Esophagus (tissue), 2 donors: ENCODE data around the gene INTS2. TPM values are rescaled to one million over a fixed set of nuclear protein-coding genes. Genes with fewer than 3 reads are reported as not detected.
A peak's percentile ranks its signal among the peaks of the same experiment; 100 is the strongest.
"Not testable (repeated sequence)": the region's sequence is repeated elsewhere in the genome, so short reads cannot be mapped to it uniquely, and the experiment has no call there.

ENCODE experiments used
- H3K27ac ChIP-seq, 2 donors: one replicate each; pipeline ENCODE4 v1.5.1; 2013; ENCODE audit warnings: low read depth in 2 of 2, mild to moderate bottlenecking in 2 of 2, inconsistent platforms in 1 of 2, low read length in 1 of 2, moderate library complexity in 1 of 2
- H3K27me3 ChIP-seq, 2 donors: one replicate each; pipeline ENCODE4 v1.6.1; 2013; ENCODE audit warnings: low read length in 2 of 2, control low read depth in 1 of 2, mild to moderate bottlenecking in 1 of 2; ENCODE audit not compliant: insufficient read depth in 2 of 2, control insufficient read depth in 1 of 2
- H3K36me3 ChIP-seq, 2 donors: one replicate each; pipeline ENCODE4 v1.6.1; 2013; ENCODE audit warnings: low read length in 1 of 2; ENCODE audit not compliant: control insufficient read depth in 2 of 2, insufficient read depth in 2 of 2
- H3K4me1 ChIP-seq, 2 donors: one replicate each; pipeline ENCODE4 v1.6.1; 2013; ENCODE audit warnings: low read length in 1 of 2; ENCODE audit not compliant: control insufficient read depth in 2 of 2, insufficient read depth in 2 of 2
- H3K4me3 ChIP-seq, 2 donors: one replicate each; pipeline ENCODE4 v1.5.1; 2013; ENCODE audit warnings: low read length in 2 of 2, mild to moderate bottlenecking in 2 of 2, low read depth in 1 of 2, moderate library complexity in 1 of 2
- H3K9me3 ChIP-seq, 2 donors: one replicate each; pipeline ENCODE4 v1.6.1; 2013; ENCODE audit warnings: mild to moderate bottlenecking in 2 of 2, low read depth in 1 of 2, low read length in 1 of 2, moderate library complexity in 1 of 2; ENCODE audit not compliant: control insufficient read depth in 2 of 2, insufficient read depth in 1 of 2
- WGBS, 2 donors: extraction: QIAGEN DNeasy Blood & Tissue Kit; methylation state at CpG; one replicate each; pipeline ENCODE4 v1.1.7; 2013; 5-methylcytosine and 5-hydroxymethylcytosine counted together
- polyA plus RNA-seq, 2 donors: library from polyadenylated mRNA; stranded (reverse); fragments of 200-250 nt; gene quantifications; one replicate each; pipeline ENCODE4 v1.2.3, GENCODE V29; 2013
- donor health status: healthy with polysubstance abuse.
- donor health status: Bipolar disorder and iron deficiency.

Gene INTS2
- polyA plus RNA-seq, 2 donors: 2.1 to 2.3 TPM

DNA sequence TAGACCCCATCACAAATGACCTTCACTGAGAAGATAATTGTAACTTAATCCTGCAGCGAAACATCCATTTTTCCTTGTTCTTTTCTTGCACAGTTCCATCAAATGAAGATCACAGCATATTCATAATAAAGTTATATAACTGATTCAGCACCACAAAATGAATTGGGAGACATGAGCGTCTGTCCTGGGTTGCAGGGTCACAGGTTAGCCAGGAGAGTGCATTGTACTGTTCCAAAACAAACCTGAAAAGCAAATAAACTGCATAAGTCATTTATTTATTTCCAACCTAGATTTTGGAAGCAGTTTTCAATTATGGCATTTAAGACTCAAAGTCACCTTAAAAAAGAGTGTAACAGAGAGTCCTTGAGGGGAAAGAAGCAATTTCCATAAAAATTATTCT, 18.6 kb upstream of the INTS2 start:
- H3K4me1 ChIP-seq: no peaks in the 10 kb centered on the region
- H3K9me3 ChIP-seq: no peaks in the 10 kb centered on the region
- no peak overlapping the region for H3K4me3 ChIP-seq
- H3K27me3 ChIP-seq: no peaks in the 10 kb centered on the region
- 75 to 87% methylated on average over 2 of the region's 2 CpGs for WGBS, 2 donors
- H3K36me3 ChIP-seq: peaks cover 7 to 8% of the 10 kb centered on the region in 2 donors
- no peak overlapping the region for H3K27ac ChIP-seq

DNA sequence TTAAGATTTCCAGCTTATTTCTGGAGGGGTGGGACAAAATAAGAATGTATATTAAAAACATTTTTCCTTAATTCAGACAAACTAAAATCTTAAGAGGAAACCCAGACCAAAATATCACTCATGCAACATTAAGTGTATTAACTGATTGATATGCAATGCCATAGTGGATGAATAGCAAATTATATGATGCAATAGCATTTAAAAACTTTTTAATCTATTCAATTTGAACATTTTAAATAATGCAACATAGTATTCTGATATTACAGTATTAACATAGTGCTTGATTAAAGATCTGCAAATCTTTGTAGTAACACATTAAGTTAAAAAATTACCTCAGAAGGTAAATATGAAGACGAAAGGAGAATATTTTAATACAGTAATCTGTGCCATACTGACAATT, 15.3 kb upstream of the INTS2 start:
- 79 to 96% methylated on average over 1 of the region's 1 CpG for WGBS, 2 donors
- H3K36me3 ChIP-seq: peaks cover 0 to 3% of the 10 kb centered on the region in 2 donors
- H3K4me1 ChIP-seq: no peaks in the 10 kb centered on the region

DNA sequence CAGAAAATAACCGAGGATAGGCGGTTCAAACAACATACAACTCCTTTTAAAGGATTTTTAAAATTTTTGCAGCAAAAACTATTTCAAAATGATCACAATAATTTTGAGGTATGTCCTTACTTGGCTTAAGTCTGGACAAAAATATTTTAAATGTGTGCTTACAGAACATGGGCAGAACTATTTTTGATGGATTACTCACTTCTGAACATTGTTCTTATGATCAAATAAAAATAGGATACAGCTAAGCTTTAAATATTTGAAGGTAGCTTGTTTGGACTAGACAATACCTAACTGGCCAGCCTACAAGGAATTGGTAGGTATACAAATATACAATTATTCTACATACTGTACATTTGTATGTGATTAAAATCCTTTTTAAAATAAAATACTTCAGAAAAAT, 14.3 kb upstream of the INTS2 start:
- Histone ChIP-seq H3K36me3 (peaks cover 0 to 3% of the 10 kb centered on the region in 2 donors), H3K27me3 (no peaks in the 10 kb centered on the region), H3K4me1 (no peaks in the 10 kb centered on the region), H3K9me3 (no peaks in the 10 kb centered on the region), H3K27ac (no peak overlapping the region), H3K4me3 (no peak overlapping the region)
- 84 to 89% methylated on average over 2 of the region's 2 CpGs for WGBS, 2 donors

More for the DNA sequence above, 15.3 kb upstream of the INTS2 start:
- Histone ChIP-seq H3K27me3 (no peaks in the 10 kb centered on the region), H3K4me3 (no peak overlapping the region), H3K27ac (no peak overlapping the region), H3K9me3 (no peaks in the 10 kb centered on the region)

DNA sequence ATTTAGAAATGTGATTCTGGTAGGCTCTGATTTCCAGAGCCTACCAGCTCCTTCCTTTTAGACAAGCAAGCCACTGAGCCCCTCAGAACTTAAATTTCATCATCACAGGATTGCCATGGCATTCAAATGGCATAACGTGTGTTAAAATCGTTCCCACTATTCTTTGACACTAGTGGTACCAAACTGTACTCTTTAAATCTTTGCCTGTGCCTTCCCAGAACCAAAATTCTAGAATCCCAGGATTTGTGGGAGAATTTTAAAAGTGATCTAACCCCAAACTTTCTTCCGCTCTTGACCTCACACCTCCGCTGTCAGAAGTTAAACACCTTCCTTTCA, 287 bp upstream of the INTS2 start:
- Histone ChIP-seq H3K4me3 (peak overlapping the region in 1 of 2 donors; percentile 58), H3K36me3 (no peaks in the 10 kb centered on the region), H3K27me3 (no peaks in the 10 kb centered on the region), H3K9me3 (no peaks in the 10 kb centered on the region), H3K27ac (peak overlapping the region; percentile 50 to 57), H3K4me1 (no peaks in the 10 kb centered on the region)
- WGBS, 2 donors: 49 to 52% methylated on average over 4 of the region's 4 CpGs

DNA sequence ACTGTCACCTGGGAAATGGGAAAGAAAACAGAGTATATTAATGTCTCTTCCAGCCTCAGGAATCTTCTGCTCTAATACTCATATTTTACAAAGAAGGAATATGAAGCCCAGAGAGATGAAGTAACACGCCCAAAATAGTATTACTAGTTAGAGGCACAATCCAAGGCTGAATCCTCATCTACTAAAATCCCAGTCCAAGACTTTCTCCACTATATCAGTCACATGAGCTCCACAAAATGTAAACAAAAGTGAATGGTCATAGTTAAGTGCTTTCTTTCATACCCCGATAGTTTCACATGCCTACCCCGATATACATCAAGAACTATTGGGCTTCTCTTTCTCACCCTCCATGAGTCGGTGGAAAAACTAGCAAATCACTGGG, 965 bp downstream of the INTS2 start:
- WGBS, 2 donors: 8 to 9% methylated on average over 4 of the region's 4 CpGs
- Histone ChIP-seq H3K9me3 (no peaks in the 10 kb centered on the region), H3K4me1 (no peaks in the 10 kb centered on the region), H3K27me3 (no peaks in the 10 kb centered on the region), H3K36me3 (no peaks in the 10 kb centered on the region), H3K27ac (peak overlapping the region; percentile 72 to 76), H3K4me3 (peak overlapping the region; percentile 58 to 78)

DNA sequence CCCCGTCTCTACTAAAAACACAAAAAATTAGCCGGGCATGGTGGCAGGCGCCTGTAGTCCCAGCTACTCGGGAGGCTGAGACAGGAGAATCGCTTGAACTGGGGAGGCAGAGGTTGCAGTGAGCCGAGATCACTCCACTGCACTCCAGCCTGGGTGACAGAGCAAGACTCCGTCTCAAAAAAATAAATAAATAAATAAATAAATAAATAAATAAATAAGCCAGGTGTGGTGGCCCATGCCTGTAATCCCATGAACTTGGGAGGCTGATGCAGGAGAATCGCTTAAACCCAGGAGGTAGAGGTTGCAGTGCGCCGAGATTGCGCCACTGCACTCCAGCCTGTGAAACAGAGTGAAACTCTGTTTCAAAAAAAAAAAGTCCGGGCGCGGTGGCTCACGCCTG, 12.6 kb downstream of the INTS2 start:
- not testable (repeated sequence) for H3K27me3 ChIP-seq, H3K9me3 ChIP-seq, H3K4me1 ChIP-seq, H3K36me3 ChIP-seq, H3K27ac ChIP-seq, H3K4me3 ChIP-seq
- 97 to 98% methylated on average over 15 of the region's 15 CpGs for WGBS, 2 donors

DNA sequence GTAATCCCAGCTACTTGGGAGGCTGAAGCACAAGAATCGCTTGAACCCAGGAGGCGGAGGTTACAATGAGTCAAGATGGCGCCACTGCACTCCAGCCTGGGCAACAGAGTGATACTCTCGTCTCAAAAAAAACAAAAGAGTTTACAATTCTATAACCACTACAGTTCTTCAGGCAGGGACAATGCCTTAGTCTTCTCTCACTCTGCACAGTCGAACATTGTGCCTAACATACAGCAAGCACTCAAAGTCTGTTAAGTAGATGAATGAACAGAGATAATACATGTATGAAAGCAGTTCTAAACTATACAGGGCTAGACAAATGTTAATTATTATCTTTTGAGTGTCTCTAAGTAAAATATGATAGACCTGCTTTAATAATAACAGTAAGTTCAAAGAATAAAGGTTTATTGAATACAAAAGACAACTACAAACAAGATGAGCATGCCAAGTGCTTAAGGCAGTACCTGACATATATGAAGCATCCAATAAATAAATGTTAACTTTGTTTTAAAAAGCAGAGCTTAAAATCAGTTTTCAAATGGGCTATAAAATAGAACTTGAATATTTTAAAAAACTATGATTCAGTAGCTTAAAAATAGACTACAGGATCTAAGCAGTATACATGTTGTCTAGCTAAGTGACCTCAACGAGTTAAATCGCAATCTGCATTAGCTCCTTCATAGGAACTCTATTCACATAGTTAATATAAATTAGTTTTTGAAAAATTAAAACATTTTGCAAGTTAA, 19.3 kb downstream of the INTS2 start:
- Histone ChIP-seq H3K9me3 (no peaks in the 10 kb centered on the region), H3K4me1 (no peaks in the 10 kb centered on the region), H3K27me3 (no peaks in the 10 kb centered on the region), H3K27ac (no peak overlapping the region), H3K36me3 (peaks cover 0 to 3% of the 10 kb centered on the region in 2 donors), H3K4me3 (no peak overlapping the region)
- WGBS, 2 donors: 90 to 91% methylated on average over 7 of the region's 7 CpGs

DNA sequence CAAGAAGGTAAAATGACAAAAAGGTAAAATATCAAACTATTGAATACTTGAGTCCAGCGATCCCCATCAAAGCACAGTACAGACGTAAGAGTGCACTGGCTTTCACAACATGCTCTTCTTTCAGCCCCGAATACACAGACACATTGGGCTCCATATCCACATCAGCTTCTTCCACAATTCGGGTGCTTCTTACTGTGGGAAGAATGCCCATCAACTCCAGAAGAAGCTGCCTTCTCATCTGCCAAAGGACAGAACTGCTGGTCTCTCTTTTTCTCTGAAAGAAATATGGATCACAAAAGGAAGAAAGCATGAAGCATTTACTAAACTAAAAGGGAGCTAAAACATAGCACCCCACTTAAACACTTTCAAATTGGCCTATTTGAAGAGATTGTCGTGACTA, 20.4 kb downstream of the INTS2 start:
- H3K4me3 ChIP-seq: no peak overlapping the region
- peaks cover 0 to 3% of the 10 kb centered on the region in 2 donors for H3K36me3 ChIP-seq
- no peaks in the 10 kb centered on the region for H3K4me1 ChIP-seq
- WGBS, 2 donors: 91 to 94% methylated on average over 5 of the region's 5 CpGs
- no peak overlapping the region for H3K27ac ChIP-seq
- no peaks in the 10 kb centered on the region for H3K9me3 ChIP-seq
- no peaks in the 10 kb centered on the region for H3K27me3 ChIP-seq

DNA sequence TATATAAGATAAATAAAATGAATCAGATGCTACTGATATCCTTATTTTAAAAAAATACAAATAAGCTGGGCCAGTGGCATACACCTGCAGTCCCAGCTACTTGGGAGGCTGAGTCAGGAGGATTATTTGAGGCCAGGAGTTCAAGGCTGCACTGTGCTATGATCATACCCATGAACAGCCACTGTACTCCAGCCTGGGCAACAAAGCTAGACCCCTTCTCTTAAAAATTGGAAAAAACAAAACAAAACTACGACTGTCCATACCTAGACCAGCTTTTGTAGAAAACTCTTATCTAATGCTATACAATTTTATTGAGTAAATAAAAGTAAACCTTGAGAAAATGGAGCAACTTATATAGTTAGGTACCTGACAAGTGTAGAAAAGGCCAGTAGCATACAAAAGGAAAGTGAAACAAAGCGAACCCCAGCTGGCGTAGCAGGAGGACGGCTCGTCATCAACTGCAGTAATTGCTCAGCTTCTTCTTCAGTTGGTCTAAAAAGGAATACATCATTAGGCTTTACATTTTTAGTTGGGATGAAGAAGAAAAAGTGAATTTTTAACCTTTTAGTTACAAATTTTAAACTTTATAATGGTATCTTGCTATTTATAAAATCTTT, 23.6 kb downstream of the INTS2 start:
- WGBS, 2 donors: 84 to 89% methylated on average over 5 of the region's 5 CpGs
- H3K4me1 ChIP-seq: no peaks in the 10 kb centered on the region
- no peaks in the 10 kb centered on the region for H3K9me3 ChIP-seq
- H3K27me3 ChIP-seq: no peaks in the 10 kb centered on the region
- H3K36me3 ChIP-seq: no peaks in the 10 kb centered on the region
- no peak overlapping the region for H3K27ac ChIP-seq
- no peak overlapping the region for H3K4me3 ChIP-seq

DNA sequence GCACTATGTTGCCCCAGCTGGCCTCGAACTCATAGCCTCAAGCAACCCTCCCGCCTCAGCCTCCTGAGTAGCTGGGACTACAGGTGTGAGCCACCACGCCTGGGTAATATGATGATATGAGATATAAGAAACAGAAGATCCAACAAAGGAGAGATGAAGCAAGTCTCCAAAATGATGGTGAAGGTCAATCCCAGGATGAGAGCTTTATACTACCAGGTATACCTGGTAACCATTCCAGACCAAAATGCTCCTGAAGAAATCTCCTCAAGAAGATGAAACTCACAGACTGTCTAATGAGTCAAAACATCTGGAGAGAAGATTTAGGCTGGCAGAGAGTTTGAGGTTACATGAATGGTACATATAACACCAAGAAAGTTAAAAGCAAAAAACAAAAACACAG, 24.5 kb downstream of the INTS2 start:
- Histone ChIP-seq H3K27ac (no peak overlapping the region), H3K4me1 (no peaks in the 10 kb centered on the region), H3K9me3 (no peaks in the 10 kb centered on the region), H3K4me3 (no peak overlapping the region), H3K27me3 (no peaks in the 10 kb centered on the region), H3K36me3 (no peaks in the 10 kb centered on the region)
- 96 to 97% methylated on average over 3 of the region's 3 CpGs for WGBS, 2 donors
